Measurements from ENCODE around the gene MYL6.
"Not testable (repeated sequence)": the region's sequence is repeated elsewhere in the genome, so short reads cannot be mapped to it uniquely, and the experiment has no call there.

MYL6 gene

DNA sequence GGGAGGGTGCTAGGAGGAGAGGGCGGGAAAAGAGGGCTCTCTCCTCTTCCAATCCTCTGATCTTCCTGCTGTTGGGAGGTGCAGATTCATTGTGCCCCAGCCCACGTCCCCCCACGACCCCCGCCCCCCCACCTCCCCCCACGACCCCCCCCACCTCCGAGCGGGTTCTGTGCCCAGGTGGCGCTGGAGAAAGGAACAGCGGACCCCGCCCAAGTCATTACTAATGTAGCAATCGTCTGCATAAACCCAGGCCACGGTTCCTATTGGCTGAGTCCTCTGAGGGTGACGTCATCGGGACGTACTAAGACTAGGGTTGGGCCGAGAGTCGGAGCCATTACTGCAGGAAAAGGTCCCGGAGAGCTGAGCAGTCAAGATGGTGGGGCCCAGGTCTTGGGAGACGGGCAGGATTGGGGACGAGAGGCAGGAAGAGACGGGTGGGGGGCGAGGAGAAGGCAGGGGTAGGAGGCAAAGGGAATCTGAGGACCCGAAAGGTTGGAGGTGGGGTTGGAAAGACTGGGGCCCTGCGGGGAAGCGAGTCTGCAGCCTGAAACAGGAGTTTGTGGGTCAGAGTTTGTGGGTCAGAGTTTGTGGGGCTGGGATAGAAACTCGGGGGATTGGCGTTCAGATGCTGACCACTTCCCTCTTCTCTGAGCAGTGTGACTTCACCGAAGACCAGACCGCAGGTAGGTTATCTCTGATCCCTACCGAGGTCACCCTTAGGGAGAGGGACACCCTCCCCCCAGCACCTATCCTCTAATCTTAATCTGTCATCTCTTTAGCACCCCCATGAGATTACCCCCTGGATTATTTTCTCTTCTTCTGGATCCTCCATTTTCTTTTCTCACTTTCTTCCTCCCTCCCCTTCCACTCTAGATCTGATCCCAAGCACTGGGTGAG lies at the start of gene MYL6:
Gene MYL6, plus strand, starts transcription at position 331 of the 897 bp plus-strand sequence. Its CDS starts 43 bp downstream, at position 374.
- peak; percentile 68 to 90 (median 77) for DNase-seq (ENCODE audit: low read depth in 3 of 3)

DNA sequence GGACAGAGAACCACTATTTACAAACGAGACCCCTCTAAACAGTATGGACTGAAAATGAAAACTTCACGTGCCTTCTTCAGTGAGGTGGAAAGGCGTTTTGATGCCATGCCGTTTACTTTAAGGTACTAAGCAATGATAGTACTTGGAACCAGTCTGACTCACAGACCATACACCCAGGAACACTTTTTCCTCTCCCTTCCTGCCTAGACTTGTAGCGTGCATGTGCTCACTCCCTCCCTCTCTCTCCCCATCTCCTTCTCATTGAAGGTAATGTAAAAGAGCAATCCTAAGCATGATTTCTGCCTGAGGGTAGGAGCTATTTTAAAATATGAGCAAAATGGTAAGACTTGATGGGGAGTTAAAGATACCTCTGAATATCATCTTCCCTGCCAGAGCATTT lies 47.6 kb upstream of the MYL6 start:
- no peak for DNase-seq (ENCODE audit: low read depth in 3 of 3)

DNA sequence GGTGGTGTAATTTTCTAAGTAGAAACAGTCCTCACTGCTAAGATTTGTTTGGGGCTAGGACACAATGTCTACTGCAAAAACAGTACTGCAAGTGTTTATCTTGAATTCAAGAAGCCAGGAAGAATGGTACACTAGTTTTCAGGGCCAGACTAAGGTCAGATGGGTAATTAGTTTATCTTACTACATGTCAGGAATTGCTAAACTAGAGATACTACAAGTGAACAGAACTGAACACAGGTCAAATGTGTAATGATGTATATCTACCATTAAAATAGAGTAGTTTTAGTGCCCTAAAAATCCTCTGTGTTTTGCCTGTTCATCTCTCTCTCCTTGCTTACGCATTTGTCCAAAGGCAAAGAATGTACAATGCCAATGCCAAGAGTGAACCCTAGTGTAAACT lies 44.1 kb upstream of the MYL6 start:
- no peak for DNase-seq (ENCODE audit: low read depth in 3 of 3)

DNA sequence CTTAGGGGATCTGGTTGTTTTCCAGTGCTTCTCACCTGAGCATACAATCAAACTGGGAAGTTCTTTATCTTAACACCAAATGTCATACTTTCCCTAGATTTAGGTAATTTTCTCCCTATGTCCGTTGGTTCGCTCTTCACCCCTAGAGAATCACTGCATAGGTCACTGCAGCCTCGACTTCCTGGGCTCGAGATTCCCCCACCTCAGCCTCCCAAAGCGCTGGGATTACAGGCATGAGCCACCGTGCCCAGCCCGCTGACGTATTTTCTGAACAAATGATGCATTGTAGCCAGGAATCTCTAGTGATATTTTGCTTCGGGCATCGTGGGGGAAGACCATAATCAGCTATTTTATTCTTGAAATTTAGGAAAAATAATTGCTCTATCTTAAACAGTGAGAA lies 42.8 kb upstream of the MYL6 start:
- no peak for DNase-seq (ENCODE audit: low read depth in 3 of 3)

DNA sequence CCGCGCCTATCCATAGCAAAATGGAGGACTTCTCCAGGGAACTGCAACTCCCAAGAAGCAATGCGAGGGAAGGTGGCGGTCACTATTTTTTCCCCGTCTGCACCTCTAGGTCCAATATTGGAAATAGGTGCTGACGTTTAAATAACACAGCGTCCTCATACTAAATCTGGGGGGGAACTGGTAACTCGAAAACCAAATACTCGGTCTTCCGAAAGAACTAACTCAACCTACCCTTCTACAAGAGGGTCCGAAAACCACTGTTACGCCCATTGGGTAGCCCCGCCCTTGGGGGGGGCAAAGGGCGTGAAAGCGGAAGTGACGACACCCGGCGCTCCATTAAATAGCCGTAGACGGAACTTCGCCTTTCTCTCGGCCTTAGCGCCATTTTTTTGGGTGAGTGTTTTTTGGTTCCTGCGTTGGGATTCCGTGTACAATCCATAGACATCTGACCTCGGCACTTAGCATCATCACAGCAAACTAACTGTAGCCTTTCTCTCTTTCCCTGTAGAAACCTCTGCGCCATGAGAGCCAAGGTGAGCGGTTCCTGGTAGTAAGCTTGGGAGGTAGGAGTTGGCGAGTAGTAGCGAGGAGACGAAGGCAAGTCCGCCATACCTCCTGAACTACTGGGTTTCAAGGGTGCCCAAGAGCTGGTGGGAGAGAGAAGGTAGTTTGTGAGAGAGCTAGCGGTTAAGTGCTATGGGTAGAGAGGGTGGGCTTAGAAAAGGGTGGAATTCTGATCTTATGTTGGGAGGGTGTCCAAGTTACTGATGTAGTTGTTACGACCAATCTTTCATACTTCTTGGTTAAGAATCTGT lies 41.7 kb upstream of the MYL6 start, which contains the start of gene RPL41:
Gene RPL41, plus strand, starts transcription at position 367 of the 815 bp plus-strand sequence.
- DNase-seq (ENCODE audit: low read depth in 3 of 3) = peak; percentile 87 to 92 (median 90)

DNA sequence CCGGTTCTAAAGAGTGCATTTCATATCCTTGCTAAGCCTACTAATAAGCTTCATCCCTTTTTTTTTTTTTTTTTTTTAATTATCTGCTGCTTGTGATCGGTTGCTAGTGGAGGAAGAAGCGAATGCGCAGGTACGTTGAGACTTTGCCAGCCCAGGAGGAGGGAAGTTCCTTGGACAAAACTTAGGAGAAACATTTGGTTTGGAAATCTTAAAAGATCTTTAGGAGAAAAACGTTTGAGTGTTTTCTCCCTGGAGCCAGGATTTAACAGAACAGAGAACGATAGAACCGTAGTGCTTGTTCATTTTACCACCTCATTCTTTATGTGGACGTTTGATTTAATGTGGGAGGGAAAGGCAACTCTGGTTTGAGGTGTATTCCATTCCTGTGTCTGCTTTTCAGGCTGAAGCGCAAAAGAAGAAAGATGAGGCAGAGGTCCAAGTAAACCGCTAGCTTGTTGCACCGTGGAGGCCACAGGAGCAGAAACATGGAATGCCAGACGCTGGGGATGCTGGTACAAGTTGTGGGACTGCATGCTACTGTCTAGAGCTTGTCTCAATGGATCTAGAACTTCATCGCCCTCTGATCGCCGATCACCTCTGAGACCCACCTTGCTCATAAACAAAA lies 41.0 kb upstream of the MYL6 start:
- not testable (repeated sequence) for DNase-seq (ENCODE audit: low read depth in 3 of 3)

DNA sequence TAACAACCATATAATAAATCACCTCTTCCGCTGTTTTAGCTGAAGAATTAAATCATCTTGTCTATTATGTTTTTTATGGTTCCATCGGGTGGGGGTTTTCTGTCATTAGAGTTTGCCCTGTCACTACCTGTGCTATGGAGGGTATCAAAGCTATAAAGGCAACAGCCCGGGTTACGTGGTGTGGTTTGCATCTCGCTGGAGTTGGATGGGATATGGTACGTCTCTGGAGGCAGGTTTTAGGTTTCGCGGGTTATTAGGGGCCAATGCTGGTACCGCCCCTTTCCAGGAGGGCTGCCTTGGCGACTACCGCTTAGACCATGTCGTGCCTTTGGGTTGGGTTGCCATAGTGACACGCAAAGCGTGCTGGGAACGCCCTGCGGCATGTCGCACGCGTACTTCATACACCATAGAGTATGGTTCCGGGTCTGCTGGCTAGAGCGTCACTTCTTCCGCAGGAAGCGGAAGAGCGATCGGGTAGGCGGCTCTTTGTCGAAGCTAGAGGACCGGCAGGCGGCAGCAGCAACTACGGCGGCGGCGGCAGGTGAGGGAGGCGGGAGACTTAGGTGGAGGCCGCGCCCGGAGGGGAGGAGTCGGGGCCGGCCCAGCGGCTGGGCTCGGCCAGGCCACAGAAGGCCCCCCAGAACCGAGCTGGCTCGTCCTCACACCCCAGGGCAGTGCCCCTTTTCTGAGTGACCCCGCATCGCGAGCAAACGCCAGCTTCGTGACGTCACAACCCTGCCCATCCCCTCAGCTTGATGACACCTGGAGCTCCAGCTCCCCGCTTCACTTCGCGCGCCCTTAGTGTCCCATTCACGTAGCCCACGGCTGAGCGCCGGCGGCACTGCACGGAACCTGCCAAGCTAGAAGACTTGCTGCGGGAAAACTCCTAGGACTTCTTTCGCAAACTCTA lies 40.1 kb upstream of the MYL6 start, which contains the start of gene ZC3H10:
Gene ZC3H10, plus strand, starts transcription at position 489 of the 910 bp plus-strand sequence. CDS start 2,297 bp downstream, outside the sequence.
- DNase-seq (ENCODE audit: low read depth in 3 of 3) = peak; percentile 85 to 96 (median 93)

DNA sequence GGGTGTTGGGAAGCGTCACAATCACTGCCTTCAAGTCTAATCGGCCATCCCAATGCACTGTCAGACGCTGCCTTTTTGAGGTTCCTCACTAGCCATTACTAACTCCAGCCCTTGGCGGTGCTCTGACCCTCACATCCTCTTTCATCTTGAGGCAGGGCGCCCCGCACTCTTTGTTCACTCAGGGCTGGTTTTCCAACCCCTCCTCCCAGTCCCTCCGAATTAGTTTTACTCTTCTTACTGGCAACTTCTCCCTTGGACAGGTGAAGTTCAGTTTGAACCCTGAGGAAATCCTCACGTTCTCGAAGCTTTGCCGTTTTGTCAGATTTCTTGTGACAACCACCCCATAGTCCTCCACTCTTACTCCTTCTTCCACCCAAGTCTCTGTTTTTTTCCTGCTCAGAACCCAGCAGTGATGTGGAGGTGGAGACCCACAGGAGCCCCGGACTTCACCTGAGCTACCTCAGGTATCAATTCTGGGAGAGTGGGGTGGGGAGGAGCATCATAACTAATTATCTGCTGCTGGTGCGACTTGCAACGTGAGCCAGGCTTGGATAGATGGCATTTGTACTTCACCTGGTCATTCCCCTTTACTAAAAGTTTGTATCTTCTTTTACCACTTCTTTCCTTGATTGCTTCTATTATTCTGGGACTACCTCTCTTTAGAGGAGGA lies 39.3 kb upstream of the MYL6 start:
- DNase-seq (ENCODE audit: low read depth in 3 of 3) = no peak

DNA sequence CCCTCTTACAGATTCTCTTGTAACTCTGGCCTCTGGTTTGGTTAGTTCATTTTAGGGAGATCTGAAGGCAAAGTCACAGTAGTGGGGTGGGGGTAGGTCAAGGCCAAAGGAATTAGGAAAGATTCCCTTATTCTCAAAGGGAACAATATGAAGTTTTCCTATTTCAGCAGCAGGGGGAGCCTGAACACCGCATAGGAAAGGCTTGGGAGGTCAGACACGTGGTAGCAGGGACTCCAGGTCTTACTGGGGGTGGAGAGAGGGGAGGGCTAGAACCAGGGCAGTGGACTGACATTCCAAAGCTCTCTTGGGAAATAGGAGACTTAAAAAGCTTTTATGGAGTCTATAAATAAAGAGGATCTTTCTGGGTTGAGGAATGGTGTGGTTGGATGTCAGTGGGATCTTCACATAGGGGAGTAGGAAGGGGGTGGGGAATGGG lies 38.8 kb upstream of the MYL6 start:
- DNase-seq (ENCODE audit: low read depth in 3 of 3) = peak in 1 of 3 experiments; percentile 28

DNA sequence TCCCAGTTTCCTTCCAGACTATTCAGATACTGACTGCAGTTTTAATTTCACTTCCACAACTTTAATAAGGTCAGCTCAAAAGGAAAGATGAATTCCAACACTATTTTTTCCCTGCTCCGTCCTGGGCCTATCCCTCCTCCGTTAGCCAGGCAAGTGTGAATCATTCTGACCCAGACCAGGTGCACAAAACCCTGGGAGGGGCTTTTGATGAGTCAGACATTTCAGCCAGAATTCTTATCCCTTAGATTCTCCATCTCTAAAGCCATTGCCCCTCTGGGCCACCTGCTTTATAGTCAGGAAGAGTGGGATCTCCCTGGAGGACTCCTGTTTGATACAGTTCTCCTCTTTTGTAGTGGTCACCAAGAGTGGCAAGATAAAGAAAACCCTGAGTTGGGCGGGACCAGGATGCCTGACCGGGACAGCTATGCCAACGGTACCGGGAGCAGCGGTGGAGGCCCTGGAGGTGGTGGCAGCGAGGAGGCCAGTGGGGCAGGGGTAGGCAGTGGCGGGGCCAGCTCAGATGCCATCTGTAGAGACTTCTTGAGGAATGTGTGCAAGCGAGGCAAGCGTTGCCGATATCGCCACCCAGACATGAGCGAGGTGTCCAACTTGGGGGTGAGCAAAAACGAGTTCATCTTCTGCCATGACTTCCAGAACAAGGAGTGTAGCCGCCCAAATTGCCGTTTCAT lies 37.9 kb upstream of the MYL6 start:
- DNase-seq (ENCODE audit: low read depth in 3 of 3) = no peak

DNA sequence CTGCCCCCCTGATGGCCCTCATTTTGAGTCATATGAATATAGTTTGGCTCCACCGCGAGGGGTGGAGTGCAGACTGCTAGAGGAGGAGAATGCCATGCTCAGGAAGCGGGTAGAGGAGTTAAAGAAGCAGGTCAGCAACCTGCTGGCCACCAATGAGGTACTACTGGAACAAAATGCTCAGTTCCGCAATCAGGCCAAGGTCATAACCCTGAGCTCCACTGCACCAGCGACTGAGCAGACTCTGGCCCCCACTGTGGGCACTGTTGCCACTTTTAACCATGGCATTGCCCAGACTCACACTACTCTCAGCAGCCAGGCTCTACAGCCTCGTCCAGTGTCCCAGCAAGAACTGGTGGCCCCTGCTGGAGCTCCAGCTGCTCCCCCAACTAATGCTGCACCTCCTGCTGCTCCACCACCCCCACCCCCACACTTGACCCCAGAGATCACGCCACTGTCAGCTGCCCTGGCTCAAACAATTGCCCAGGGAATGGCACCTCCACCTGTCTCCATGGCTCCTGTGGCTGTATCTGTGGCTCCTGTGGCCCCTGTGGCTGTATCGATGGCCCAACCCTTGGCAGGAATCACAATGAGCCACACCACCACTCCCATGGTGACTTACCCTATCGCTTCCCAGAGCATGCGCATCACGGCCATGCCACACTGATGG lies 36.8 kb upstream of the MYL6 start:
- DNase-seq (ENCODE audit: low read depth in 3 of 3) = no peak

DNA sequence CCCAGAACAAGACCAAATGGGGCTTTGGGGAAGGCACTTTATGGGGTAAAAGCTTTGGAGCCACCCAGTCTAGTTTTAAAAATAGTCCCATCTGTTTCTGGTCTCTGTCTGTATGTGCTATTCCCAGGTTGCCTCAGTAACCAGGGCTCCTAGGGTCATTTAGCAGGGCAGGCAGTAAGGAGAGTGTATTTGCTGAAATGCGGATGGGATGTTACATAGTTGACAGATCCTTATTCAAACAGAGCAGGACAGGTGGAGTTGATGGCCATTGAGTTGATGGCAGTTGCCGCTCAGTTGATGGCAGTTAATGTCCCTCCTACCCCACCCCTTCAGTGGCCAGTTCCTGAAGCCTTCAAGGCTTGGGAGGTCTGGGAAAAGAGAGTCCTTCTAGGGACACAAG lies 35.5 kb upstream of the MYL6 start:
- DNase-seq (ENCODE audit: low read depth in 3 of 3) = no peak

DNA sequence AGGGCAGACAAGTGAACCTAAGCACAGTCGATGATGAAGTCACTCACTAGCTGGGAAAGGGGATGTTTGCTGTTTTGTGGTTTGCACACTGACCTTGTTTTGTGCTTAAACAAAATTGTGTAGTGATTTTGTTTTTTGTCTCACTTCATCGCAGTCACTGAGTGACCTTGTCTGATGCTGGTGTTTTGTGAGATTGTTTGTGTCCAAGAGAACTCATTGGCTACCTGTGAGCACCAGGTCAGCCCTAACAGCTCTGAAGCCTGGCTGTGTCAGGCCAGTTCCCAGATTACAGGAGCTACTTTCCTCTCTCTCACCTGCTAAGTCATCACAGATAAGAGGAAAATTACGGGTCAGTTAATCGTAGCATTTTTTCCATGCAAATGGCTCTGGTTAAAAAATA lies 34.0 kb upstream of the MYL6 start:
- DNase-seq (ENCODE audit: low read depth in 3 of 3) = no peak

DNA sequence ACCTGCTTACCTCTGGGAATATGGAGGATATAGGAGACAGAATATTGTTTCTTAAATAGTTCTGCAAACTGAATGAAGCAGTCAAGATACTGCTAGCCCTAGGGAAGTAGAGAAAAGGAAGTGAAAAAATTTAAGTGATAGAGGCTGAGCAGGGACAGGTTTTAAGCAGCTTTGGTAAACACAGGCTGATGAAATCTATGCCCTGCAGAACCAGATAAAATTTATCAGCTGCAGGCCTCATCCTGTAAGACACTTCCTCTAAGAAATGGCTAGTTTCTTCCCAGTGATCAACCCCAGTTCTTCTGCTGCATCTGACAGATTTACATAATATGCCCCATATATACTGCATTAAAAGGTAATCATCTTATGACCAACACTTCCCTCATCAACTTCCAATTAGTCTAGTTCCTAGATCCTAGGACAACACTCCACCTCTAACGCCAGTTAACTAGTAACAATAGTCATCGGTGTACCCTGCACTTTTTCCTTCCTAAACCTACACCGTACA lies 31.4 kb upstream of the MYL6 start:
- no peak for DNase-seq (ENCODE audit: low read depth in 3 of 3)

DNA sequence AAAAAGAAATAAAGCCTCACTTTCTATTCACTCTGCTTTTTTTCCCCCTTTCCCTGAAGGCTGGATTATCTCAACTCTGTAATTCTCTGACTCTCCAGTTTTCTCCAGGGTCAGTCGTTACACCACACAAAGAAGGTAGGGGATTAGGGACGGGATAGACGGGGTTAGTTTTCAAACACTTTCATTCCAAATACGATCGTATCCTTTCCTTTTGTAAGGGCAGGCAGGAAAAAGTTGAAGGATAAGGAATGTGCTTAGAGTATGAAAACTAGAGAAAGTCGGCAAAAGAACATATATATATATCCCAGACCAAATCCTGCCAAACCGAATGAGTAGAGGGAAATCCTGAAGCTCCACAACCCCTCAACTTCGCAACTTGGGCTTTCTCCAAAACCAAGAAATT lies 30.7 kb upstream of the MYL6 start:
- no peak for DNase-seq (ENCODE audit: low read depth in 3 of 3)

DNA sequence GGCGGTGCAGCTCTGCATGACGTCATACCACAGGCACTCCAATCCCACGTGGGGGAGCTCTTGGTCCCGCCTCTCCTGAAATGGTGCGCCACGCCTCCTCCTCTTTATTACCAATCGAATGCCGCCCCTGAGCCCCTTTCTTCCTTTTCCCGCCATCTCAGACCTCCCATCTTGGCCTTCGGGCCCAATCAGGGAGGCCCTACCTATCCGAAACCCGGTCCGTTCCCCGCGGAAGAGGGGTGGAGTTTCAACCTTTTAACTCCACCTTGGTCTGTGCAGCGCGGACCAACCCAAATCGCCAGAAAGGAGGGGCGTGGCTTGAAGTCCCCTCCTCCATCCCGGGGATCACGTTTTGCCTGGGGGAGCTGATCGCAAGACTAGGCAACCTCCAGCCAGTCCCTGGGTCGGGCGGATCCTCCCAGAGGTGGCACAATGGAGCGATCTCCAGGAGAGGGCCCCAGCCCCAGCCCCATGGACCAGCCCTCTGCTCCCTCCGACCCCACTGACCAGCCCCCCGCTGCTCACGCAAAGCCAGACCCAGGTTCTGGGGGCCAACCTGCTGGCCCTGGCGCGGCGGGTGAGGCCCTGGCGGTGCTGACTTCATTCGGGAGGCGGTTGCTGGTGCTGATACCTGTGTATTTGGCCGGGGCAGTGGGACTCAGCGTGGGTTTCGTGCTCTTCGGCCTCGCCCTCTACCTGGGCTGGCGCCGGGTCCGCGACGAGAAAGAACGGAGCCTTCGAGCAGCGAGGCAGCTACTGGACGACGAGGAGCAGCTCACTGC lies 30.1 kb upstream of the MYL6 start, which contains the start of gene ESYT1:
Gene ESYT1, plus strand, starts transcription at position 380 of the 782 bp plus-strand sequence. Its CDS starts 53 bp downstream, at position 433.
- DNase-seq (ENCODE audit: low read depth in 3 of 3) = peak; percentile 79 to 97 (median 92)

DNA sequence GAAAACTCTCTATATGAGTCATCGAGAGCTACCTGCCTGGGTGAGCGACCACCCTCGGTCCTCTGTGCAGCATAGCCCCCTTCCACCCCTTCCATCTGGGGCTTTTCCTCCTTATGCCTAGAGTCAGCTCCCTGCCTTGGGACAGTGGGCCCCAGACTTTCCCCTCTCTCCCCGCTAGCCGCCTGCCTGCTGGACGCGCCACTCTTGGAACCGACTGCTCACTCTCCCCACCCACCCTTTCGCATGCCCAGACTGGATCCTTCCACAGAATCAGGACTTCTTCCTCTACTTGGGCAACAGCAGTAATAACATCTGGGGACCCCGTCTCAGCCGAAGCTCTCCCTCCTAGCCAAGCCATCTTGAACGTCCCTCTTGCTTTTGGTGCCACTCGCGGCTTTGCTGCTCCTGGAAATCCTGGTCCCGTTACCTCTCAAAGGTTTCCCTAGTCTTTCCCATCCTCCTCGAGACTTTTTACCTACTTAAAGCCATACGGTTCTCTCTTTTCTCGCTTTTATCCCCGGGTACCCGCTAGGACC lies 29.4 kb upstream of the MYL6 start:
- no peak for DNase-seq (ENCODE audit: low read depth in 3 of 3)

Data from stimulated activated CD4-positive, alpha-beta T cell treated with anti-CD3 and anti-CD28 coated beads, TNF-alpha, amount 100 ng/mL, for 4 hours (primary cell).